GM12878 (cell line): ENCODE measurements around the gene ARHGEF10L. TPM values are rescaled to one million over a fixed set of nuclear protein-coding genes. Genes with fewer than 3 reads are reported as not detected.

Experiments used
- ATAC-seq: fragments of 200-7000 bp; cut with Tn5 transposase; 3 replicates; pipeline ENCODE4 v1.9.1; 2020; ENCODE audit warnings: mild to moderate bottlenecking, moderate library complexity
- BruUV-seq: library from RNA; stranded (reverse); fragments of 400-500 nt; replicated peaks from 2 replicates; lab custom pipeline; 2021; lab: Mats Ljungman, UMichigan
- CTCF ChIA-PET: fragments of 300-600 bp; sonication (Branson Sonifier 250); formaldehyde crosslinking; extraction: SDS; loops from one replicate; lab custom pipeline; 2021; ENCODE audit warnings: inconsistent platforms; lab: Yijun Ruan, JAX
- POLR2A ChIA-PET: fragments of 350-600 bp; formaldehyde crosslinking; extraction: SDS; loops from one replicate; lab custom pipeline; 2021; ENCODE audit warnings: inconsistent platforms; lab: Charles Lee
- RAD21 ChIA-PET: fragments of 300-600 bp; sonication (Branson Sonifier 250); formaldehyde crosslinking; loops from one replicate; lab custom pipeline; 2023; ENCODE audit warnings: antibody characterized with exemption; ENCODE audit not compliant: unreplicated experiment; lab: Charles Lee
- SMC1A ChIA-PET: fragments of 300-600 bp; sonication (Branson Sonifier 250); formaldehyde crosslinking; loops from one replicate; lab custom pipeline; 2023; ENCODE audit not compliant: unreplicated experiment, uncharacterized antibody; lab: Charles Lee
- DNase-seq: peaks from one replicate; pipeline ENCODE4 v3.0.0-alpha.2; 2011; ENCODE audit warnings: low read depth, low spot score
- FAIRE-seq: peaks from 3 replicates; lab custom pipeline; 2011; peaks lifted over from hg19 to GRCh38; lab: Jason Lieb, UNC
- H2AFZ ChIP-seq: 2 replicates; pipeline ENCODE4 v1.6.0; 2011; ENCODE audit warnings: low read depth, low read length, control low read depth; ENCODE audit not compliant: control insufficient read depth
- H3K27ac ChIP-seq: 2 replicates; pipeline ENCODE4 v1.5.1; 2011; ENCODE audit warnings: control low read depth; ENCODE audit not compliant: control insufficient read depth, insufficient read depth
- H3K27me3 ChIP-seq, 2 experiments: replicated peaks in 1 of 2; 2 replicates each; pipeline versions ENCODE4 v1.6.0 to v1.6.1; 2011; ENCODE audit warnings: low read length in 1 of 2; ENCODE audit not compliant: control insufficient read depth in 2 of 2, insufficient read depth in 2 of 2
- H3K36me3 ChIP-seq, 2 experiments: 2 replicates each; pipeline ENCODE4 v1.5.1; 2011; ENCODE audit warnings: low read length in 1 of 2; ENCODE audit not compliant: control insufficient read depth in 2 of 2, insufficient read depth in 2 of 2
- H3K4me1 ChIP-seq: 2 replicates; pipeline ENCODE4 v1.6.1; 2011; ENCODE audit warnings: mild to moderate bottlenecking, low read length, moderate library complexity, mixed read lengths; ENCODE audit not compliant: control insufficient read depth, insufficient read depth
- H3K4me2 ChIP-seq: 2 replicates; pipeline ENCODE4 v1.6.0; 2011; ENCODE audit warnings: control low read depth; ENCODE audit not compliant: control insufficient read depth, insufficient read depth
- H3K4me3 ChIP-seq: fragments of 200-600 bp; sonication (generic); 2 replicates; pipeline ENCODE4 v1.5.1; 2016
- H3K79me2 ChIP-seq: 2 replicates; pipeline ENCODE4 v1.6.0; 2011; ENCODE audit warnings: low read length; ENCODE audit not compliant: control insufficient read depth, insufficient read depth
- H3K9ac ChIP-seq: 2 replicates; pipeline ENCODE4 v1.8.0; 2011; ENCODE audit warnings: low read length, control low read depth, mixed read lengths; ENCODE audit not compliant: control insufficient read depth, insufficient read depth
- H3K9me3 ChIP-seq: replicated peaks from 3 replicates; pipeline ENCODE4 v1.5.1; 2011; ENCODE audit warnings: mild to moderate bottlenecking, low read length; ENCODE audit not compliant: control insufficient read depth, insufficient read depth
- H4K20me1 ChIP-seq: 2 replicates; pipeline ENCODE4 v1.6.0; 2011; ENCODE audit not compliant: control insufficient read depth, insufficient read depth
- CBX3 ChIP-seq: fragments of 200-600 bp; sonication (generic); IDR thresholded peaks from 2 replicates; pipeline ENCODE4 v1.6.1; 2016; ENCODE audit warnings: low read depth, borderline replicate concordance
- CHD1 ChIP-seq: IDR thresholded peaks from 2 replicates; pipeline ENCODE4 v1.6.1; 2012; ENCODE audit warnings: low read depth, low read length, improper control_type of control experiment
- FOXM1 ChIP-seq: IDR thresholded peaks from 2 replicates; pipeline ENCODE4 v1.6.1; 2012; ENCODE audit warnings: low read depth, mild to moderate bottlenecking, inconsistent platforms, low read length, moderate library complexity
- HDAC6 ChIP-seq: fragments of 200-600 bp; sonication (generic); IDR thresholded peaks from one replicate; pipeline ENCODE4 v1.8.0; 2017; ENCODE audit warnings: antibody characterized with exemption; ENCODE audit not compliant: unreplicated experiment
- RELA ChIP-seq: fragments of 450-650 bp; IDR thresholded peaks from 2 replicates; pipeline ENCODE4 v1.8.0; 2014; ENCODE audit warnings: borderline replicate concordance; ENCODE audit not compliant: partially characterized antibody
- SMAD5 ChIP-seq: IDR thresholded peaks from 2 replicates; pipeline ENCODE4 v1.6.1; 2016; ENCODE audit warnings: antibody characterized with exemption, low read depth
- WGBS: methylation state at CpG from one replicate; pipeline ENCODE4 v1.1.6; 2016; ENCODE audit warnings: low lambda C conversion rate; ENCODE audit not compliant: insufficient replicate concordance, insufficient coverage; ENCODE audit errors: missing lambda C conversion rate; 5-methylcytosine and 5-hydroxymethylcytosine counted together
- in situ Hi-C: fragments of 300-500 bp; cut with MboI; formaldehyde crosslinking; loops from 9 replicates; pipeline ENCODE4 v1.14.3; 2018; ENCODE audit warnings: mixed read lengths
- intact Hi-C: fragments of 100-400 bp; cut with micrococcal nuclease; formaldehyde crosslinking; loops from one replicate; pipeline ENCODE4 v1.14.2; 2022; ENCODE audit not compliant: unreplicated experiment
- polyA plus RNA-seq, 11 experiments: library from polyadenylated mRNA; depleted of rRNA in 4 of 11; unstranded in 6 of 11; stranded (reverse) in 5 of 11; fragments of >200 nt; fragmentation: Nextera tagmentation in 4 of 11; fragmentation: Illumina TruSeq in 1 of 11; extraction: Ambion mirVana in 4 of 11; extraction: Trizol in 1 of 11; gene quantifications; 1 replicate in 1 of 11; 2 replicates in 10 of 11; pipeline versions ENCODE4 v1.2.1 to v1.2.3, GENCODE V29; 2011 to 2016; ENCODE audit warnings: inconsistent platforms in 2 of 11, missing spikeins in 2 of 11, low read depth in 1 of 11
- total RNA-seq, 4 experiments: library from RNA; depleted of rRNA in 3 of 4; stranded (reverse); fragments of >200 nt in 3 of 4; fragmentation: Illumina TruSeq in 1 of 4; extraction: Trizol in 1 of 4; gene quantifications; 2 replicates each; pipeline versions ENCODE4 v1.2.1 to v1.2.3, GENCODE V29; 2013 to 2021
- TF ChIP-seq, protein P1 (sequence below): fragments of 450-650 bp; IDR thresholded peaks from 2 replicates; pipeline ENCODE4 v1.6.1; 2016; ENCODE audit warnings: mild to moderate bottlenecking, moderate library complexity, borderline replicate concordance
- TF ChIP-seq, protein P2 (sequence below): fragments of 450-650 bp; conservative IDR thresholded peaks from 2 replicates; pipeline ENCODE4 v1.6.1; 2017; ENCODE audit warnings: mild to moderate bottlenecking, moderate library complexity
- TF ChIP-seq, protein P3 (sequence below): fragments of 450-650 bp; formaldehyde crosslinking; IDR thresholded peaks from 2 replicates; pipeline ENCODE4 v1.5.0; 2022; ENCODE audit warnings: mild to moderate bottlenecking, missing genetic modification characterization

Gene ARHGEF10L
- total and polyA plus RNA-seq, 10 of the 15 experiments (the other 5 are each of a cell fraction or from before 2014, with no cell fraction given), result 0.05 to 0.94 (median 0.28) TPM; not detected in 2

DNA sequence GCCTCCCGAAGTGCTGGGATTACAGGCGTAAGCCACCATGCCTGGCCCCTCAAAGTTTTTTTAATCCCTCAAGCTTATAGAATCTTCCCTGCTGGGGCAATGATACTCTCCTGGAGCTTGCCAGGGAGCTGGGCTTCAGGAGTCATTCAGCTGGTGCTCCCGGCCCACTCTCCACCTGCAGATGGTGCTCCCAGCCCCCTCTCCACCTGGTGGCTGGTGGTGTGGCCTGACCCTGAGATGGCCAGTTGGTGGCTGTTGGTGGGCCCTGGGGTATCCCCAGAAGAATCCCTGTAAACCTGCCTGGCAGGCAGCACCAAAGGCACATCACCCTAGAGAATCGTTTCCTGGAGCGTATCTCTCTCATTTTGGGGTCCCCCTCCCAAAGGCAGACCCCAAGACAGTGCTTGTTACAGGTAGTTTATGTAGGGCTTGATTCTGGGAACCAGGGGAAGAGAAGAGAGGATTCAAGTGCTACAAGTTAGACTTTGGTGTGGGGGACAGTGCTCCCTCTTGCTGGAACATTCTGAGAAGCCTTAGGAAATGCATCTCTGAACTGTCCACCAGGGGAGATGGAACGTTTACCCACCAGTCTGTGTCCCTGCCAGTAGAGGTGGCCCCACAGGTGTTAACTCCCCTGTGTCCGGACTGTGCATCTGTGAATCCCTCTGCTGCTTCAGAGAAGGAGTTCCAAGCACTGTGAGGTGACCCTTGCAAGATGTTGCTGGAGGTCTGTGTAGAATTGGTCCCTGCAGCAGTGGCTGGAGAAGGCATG is 186.5 kb downstream of the ARHGEF10L start (continued):
- TF ChIP-seq, protein P1, sequence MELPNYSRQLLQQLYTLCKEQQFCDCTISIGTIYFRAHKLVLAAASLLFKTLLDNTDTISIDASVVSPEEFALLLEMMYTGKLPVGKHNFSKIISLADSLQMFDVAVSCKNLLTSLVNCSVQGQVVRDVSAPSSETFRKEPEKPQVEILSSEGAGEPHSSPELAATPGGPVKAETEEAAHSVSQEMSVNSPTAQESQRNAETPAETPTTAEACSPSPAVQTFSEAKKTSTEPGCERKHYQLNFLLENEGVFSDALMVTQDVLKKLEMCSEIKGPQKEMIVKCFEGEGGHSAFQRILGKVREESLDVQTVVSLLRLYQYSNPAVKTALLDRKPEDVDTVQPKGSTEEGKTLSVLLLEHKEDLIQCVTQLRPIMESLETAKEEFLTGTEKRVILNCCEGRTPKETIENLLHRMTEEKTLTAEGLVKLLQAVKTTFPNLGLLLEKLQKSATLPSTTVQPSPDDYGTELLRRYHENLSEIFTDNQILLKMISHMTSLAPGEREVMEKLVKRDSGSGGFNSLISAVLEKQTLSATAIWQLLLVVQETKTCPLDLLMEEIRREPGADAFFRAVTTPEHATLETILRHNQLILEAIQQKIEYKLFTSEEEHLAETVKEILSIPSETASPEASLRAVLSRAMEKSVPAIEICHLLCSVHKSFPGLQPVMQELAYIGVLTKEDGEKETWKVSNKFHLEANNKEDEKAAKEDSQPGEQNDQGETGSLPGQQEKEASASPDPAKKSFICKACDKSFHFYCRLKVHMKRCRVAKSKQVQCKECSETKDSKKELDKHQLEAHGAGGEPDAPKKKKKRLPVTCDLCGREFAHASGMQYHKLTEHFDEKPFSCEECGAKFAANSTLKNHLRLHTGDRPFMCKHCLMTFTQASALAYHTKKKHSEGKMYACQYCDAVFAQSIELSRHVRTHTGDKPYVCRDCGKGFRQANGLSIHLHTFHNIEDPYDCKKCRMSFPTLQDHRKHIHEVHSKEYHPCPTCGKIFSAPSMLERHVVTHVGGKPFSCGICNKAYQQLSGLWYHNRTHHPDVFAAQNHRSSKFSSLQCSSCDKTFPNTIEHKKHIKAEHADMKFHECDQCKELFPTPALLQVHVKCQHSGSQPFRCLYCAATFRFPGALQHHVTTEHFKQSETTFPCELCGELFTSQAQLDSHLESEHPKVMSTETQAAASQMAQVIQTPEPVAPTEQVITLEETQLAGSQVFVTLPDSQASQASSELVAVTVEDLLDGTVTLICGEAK, result no peak

DNA sequence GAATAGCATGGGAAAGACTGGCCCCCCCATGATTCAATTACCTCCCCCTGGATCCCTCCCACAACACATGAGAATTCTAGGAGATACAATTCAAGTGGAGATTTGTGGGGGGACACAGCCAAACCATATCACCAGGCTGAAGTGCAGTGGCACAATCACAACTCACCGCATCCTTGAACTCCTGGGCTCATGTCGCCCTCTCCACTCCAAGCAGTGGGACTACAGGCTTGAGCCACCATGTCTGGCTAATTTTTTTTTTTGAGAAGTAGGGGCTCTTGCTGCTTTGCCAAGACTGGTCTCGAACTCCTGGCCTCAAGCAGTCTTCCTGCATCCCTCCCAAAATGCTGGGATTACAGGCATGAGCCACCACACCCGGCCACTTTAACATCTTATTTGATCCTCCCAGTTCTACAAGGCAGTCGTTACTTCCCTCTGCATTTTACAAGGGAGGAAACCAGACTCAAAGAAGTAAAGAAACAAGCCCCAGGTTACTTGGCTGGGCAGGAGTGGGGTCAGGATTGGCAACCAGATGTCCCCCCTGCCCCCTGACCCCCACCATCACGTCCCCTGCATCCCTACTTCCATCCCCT is 188.7 kb downstream of the ARHGEF10L start:
- POLR2A ChIA-PET, result no interaction called here
- SMC1A ChIA-PET, result no interaction called here
- Histone ChIP-seq H3K27me3 (no peaks in the 10 kb centered on the region), H3K27ac (no peak overlapping the region), H3K9ac (no peak overlapping the region), H2AFZ (no peak overlapping the region), H3K9me3 (no peaks in the 10 kb centered on the region), H3K36me3 (no peaks in the 10 kb centered on the region), H3K4me1 (no peaks in the 10 kb centered on the region), H4K20me1 (no peaks in the 10 kb centered on the region), H3K4me2 (no peak overlapping the region), H3K4me3 (no peak overlapping the region), H3K79me2 (no peaks in the 10 kb centered on the region)
- in situ Hi-C loops (no loop called here), intact Hi-C loops (no loop called here)
- CTCF ChIA-PET, result no interaction called here
- WGBS, result 28% methylated on average over 6 of the region's 6 CpGs
- DNase-seq (no peak), FAIRE-seq (no peak), ATAC-seq (no peak)
- TF ChIP-seq CBX3 (no peak), CHD1 (no peak), HDAC6 (no peak), SMAD5 (no peak), FOXM1 (no peak), RELA (no peak)
- TF ChIP-seq, protein P2, sequence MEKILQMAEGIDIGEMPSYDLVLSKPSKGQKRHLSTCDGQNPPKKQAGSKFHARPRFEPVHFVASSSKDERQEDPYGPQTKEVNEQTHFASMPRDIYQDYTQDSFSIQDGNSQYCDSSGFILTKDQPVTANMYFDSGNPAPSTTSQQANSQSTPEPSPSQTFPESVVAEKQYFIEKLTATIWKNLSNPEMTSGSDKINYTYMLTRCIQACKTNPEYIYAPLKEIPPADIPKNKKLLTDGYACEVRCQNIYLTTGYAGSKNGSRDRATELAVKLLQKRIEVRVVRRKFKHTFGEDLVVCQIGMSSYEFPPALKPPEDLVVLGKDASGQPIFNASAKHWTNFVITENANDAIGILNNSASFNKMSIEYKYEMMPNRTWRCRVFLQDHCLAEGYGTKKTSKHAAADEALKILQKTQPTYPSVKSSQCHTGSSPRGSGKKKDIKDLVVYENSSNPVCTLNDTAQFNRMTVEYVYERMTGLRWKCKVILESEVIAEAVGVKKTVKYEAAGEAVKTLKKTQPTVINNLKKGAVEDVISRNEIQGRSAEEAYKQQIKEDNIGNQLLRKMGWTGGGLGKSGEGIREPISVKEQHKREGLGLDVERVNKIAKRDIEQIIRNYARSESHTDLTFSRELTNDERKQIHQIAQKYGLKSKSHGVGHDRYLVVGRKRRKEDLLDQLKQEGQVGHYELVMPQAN, result no peak
- TF ChIP-seq, protein P3, sequence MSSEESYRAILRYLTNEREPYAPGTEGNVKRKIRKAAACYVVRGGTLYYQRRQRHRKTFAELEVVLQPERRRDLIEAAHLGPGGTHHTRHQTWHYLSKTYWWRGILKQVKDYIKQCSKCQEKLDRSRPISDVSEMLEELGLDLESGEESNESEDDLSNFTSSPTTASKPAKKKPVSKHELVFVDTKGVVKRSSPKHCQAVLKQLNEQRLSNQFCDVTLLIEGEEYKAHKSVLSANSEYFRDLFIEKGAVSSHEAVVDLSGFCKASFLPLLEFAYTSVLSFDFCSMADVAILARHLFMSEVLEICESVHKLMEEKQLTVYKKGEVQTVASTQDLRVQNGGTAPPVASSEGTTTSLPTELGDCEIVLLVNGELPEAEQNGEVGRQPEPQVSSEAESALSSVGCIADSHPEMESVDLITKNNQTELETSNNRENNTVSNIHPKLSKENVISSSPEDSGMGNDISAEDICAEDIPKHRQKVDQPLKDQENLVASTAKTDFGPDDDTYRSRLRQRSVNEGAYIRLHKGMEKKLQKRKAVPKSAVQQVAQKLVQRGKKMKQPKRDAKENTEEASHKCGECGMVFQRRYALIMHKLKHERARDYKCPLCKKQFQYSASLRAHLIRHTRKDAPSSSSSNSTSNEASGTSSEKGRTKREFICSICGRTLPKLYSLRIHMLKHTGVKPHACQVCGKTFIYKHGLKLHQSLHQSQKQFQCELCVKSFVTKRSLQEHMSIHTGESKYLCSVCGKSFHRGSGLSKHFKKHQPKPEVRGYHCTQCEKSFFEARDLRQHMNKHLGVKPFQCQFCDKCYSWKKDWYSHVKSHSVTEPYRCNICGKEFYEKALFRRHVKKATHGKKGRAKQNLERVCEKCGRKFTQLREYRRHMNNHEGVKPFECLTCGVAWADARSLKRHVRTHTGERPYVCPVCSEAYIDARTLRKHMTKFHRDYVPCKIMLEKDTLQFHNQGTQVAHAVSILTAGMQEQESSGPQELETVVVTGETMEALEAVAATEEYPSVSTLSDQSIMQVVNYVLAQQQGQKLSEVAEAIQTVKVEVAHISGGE, result no peak
- RAD21 ChIA-PET, result no interaction called here
- no TSS peak for BruUV-seq
